ENCODE measurements around the gene AKAP3. TPM values are rescaled to one million over a fixed set of nuclear protein-coding genes. Genes with fewer than 3 reads are reported as not detected.
A peak's percentile ranks its signal among the peaks of the same experiment; 100 is the strongest.

Gene AKAP3
- under 1 TPM; 0.56 to 1.00 (median 0.58) TPM for total RNA-seq
- 1.4 TPM for total RNA-seq (2013)

- Mint-ChIP-seq H3K27ac (peak within 1 kb of the TSS; percentile 92 to 98), H3K4me1 (peaks cover 40 to 44% of the 10 kb centered on the region in 2 donors), H3K27me3 (ENCODE audit: low read depth in 2 of 2) (no peaks in the 10 kb centered on the region), H3K9me3 (no peaks in the 10 kb centered on the region), H3K36me3 (no peaks in the 10 kb centered on the region), H3K4me3 (peak within 1 kb of the TSS; percentile 95)
- Histone ChIP-seq H3K4me3 (ENCODE audit: low read length) (peak within 1 kb of the TSS; percentile 64), H3K27ac (ENCODE audit: low read length) (peak within 1 kb of the TSS; percentile 71), H3K36me3 (ENCODE audit: control insufficient read depth, insufficient read depth, low read length) (no peaks in the 10 kb centered on the region), H3K9me3 (ENCODE audit: control insufficient read depth, insufficient read depth, low read length) (no peaks in the 10 kb centered on the region), H3K27me3 (ENCODE audit: control insufficient read depth, insufficient read depth, low read length) (no peaks in the 10 kb centered on the region), H3K4me1 (ENCODE audit: control insufficient read depth, insufficient read depth, low read length) (peaks cover 7% of the 10 kb centered on the region)
- WGBS (ENCODE audit: insufficient coverage): 0% methylated on average over 39 of the region's 39 CpGs
- ATAC-seq: peak; percentile 93 to 98 (median 96)
- peak; percentile 70 to 89 for DNase-seq
- TF ChIP-seq CTCF (IDR thresholded peaks at IDR 0.05): no peak
- intact Hi-C loops (cut with micrococcal nuclease): no loop called here
These were observed at the start of gene AKAP3, which contains the start of gene NDUFA9 for GRCh38 chr12:4648501-4649357. TSS of gene AKAP3 (minus strand) at chr12:4649051. CDS start at chr12:4638196, 10,855 bp downstream. TSS of gene NDUFA9 (plus strand) at chr12:4649114. CDS start at chr12:4649127, 13 bp downstream.

GRCh38 chr12:4690760-4691159 lies 41.9 kb upstream of the AKAP3 start:
- no peaks in the 10 kb centered on the region for H3K4me1 ChIP-seq (ENCODE audit: control insufficient read depth, insufficient read depth, low read length)
- H3K27me3 ChIP-seq (ENCODE audit: control insufficient read depth, insufficient read depth, low read length): no peaks in the 10 kb centered on the region
- H3K36me3 ChIP-seq (ENCODE audit: control insufficient read depth, insufficient read depth, low read length): peaks cover 39% of the 10 kb centered on the region
- ATAC-seq (no peak), DNase-seq (no peak)
- TF ChIP-seq CTCF (IDR thresholded peaks at IDR 0.05): no peak
- H3K27ac Mint-ChIP-seq: no peak overlapping the region
- H3K27me3 Mint-ChIP-seq (ENCODE audit: low read depth in 2 of 2): no peaks in the 10 kb centered on the region
- WGBS (ENCODE audit: insufficient coverage): 95% methylated on average over 5 of the region's 5 CpGs
- peaks cover 2% of the 10 kb centered on the region for H3K36me3 Mint-ChIP-seq
- no peak overlapping the region for H3K4me3 ChIP-seq (ENCODE audit: low read length)
- no peak overlapping the region for H3K27ac ChIP-seq (ENCODE audit: low read length)
- H3K9me3 ChIP-seq (ENCODE audit: control insufficient read depth, insufficient read depth, low read length): no peaks in the 10 kb centered on the region
- H3K4me3 Mint-ChIP-seq: no peak overlapping the region
- H3K4me1 Mint-ChIP-seq: peaks cover 0 to 4% of the 10 kb centered on the region in 2 donors
- intact Hi-C loops (cut with micrococcal nuclease): no loop called here
- no peaks in the 10 kb centered on the region for H3K9me3 Mint-ChIP-seq

- H3K4me3 Mint-ChIP-seq: no peak overlapping the region
These were observed 36.5 kb upstream of the AKAP3 start for GRCh38 chr12:4685317-4685716.

More at GRCh38 chr12:4685317-4685716, 36.5 kb upstream of the AKAP3 start:
- no peak for TF ChIP-seq CTCF (IDR thresholded peaks at IDR 0.05)
- Histone ChIP-seq H3K4me3 (ENCODE audit: low read length) (no peak overlapping the region), H3K27ac (ENCODE audit: low read length) (no peak overlapping the region), H3K4me1 (ENCODE audit: control insufficient read depth, insufficient read depth, low read length) (no peaks in the 10 kb centered on the region), H3K9me3 (ENCODE audit: control insufficient read depth, insufficient read depth, low read length) (no peaks in the 10 kb centered on the region), H3K36me3 (ENCODE audit: control insufficient read depth, insufficient read depth, low read length) (peaks cover 60% of the 10 kb centered on the region), H3K27me3 (ENCODE audit: control insufficient read depth, insufficient read depth, low read length) (no peaks in the 10 kb centered on the region)
- 94% methylated on average over 8 of the region's 8 CpGs for WGBS (ENCODE audit: insufficient coverage)
- no peak for ATAC-seq
- no peak overlapping the region for H3K27ac Mint-ChIP-seq
- no peaks in the 10 kb centered on the region for H3K4me1 Mint-ChIP-seq
- peaks cover 15% of the 10 kb centered on the region for H3K36me3 Mint-ChIP-seq
- H3K9me3 Mint-ChIP-seq: no peaks in the 10 kb centered on the region
- no peak for DNase-seq
- intact Hi-C loops (cut with micrococcal nuclease): no loop called here
- no peaks in the 10 kb centered on the region for H3K27me3 Mint-ChIP-seq (ENCODE audit: low read depth in 2 of 2)

Measured in natural killer cell (primary cell).